Fibroblast of pulmonary artery (primary cell): Measurements from ENCODE around the gene ABCF2.

Source experiments
- DNase-seq: peaks from one replicate; pipeline ENCODE4 v3.0.0-alpha.2; 2010; ENCODE audit warnings: low read depth
- H3K4me3 ChIP-seq: replicated peaks from 2 replicates; pipeline ENCODE4 v1.5.1; 2011; ENCODE audit warnings: low read depth, mild to moderate bottlenecking, control low read depth, low read length, moderate library complexity
- TF ChIP-seq, protein P1 (sequence below): IDR thresholded peaks from 2 replicates; pipeline ENCODE4 v1.5.1; 2011; ENCODE audit warnings: mild to moderate bottlenecking, control low read depth, low read length, inconsistent platforms; ENCODE audit errors: missing control alignments

The ABCF2 gene

DNA sequence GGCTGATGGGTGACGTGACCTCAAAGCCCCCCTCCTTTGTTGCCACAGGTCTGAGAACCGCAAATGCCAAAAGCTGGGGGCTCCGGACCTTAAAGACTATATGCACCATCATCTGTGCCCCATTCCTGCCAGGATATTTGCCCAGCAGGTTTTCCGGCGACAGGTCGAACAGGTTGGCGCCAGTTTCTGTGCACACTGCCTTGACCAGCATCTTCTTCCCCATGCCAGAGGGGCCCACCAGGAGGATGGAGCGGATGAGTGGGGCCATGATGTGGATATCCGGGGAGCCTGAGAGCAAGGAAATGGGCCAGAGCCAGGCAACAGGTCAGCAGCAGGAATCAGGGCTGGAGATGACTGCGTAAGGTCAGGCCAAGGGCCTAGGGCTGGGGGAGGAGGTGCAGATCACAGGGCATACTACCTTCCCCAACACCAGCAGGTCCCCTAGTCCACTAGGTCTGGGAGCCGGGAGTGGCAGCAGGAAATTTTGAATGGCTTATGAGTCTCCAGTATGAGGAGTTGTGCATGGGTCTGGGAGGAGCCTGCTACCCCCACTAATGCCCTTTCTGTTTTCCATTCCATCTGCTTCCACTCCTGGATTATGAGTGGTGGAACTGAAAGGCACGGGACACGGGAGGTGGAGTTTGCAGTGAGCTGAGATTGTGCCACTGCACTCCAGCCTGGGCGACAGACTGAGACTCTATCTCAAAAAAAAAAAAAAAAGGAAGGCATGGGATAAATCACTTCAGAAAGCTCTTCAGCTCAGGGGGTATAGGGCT is 33.6 kb downstream of the ABCF2 start:
- TF ChIP-seq, protein P1, sequence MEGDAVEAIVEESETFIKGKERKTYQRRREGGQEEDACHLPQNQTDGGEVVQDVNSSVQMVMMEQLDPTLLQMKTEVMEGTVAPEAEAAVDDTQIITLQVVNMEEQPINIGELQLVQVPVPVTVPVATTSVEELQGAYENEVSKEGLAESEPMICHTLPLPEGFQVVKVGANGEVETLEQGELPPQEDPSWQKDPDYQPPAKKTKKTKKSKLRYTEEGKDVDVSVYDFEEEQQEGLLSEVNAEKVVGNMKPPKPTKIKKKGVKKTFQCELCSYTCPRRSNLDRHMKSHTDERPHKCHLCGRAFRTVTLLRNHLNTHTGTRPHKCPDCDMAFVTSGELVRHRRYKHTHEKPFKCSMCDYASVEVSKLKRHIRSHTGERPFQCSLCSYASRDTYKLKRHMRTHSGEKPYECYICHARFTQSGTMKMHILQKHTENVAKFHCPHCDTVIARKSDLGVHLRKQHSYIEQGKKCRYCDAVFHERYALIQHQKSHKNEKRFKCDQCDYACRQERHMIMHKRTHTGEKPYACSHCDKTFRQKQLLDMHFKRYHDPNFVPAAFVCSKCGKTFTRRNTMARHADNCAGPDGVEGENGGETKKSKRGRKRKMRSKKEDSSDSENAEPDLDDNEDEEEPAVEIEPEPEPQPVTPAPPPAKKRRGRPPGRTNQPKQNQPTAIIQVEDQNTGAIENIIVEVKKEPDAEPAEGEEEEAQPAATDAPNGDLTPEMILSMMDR = no peak
- H3K4me3 ChIP-seq = no peak overlapping the region
- no peak for DNase-seq

DNA sequence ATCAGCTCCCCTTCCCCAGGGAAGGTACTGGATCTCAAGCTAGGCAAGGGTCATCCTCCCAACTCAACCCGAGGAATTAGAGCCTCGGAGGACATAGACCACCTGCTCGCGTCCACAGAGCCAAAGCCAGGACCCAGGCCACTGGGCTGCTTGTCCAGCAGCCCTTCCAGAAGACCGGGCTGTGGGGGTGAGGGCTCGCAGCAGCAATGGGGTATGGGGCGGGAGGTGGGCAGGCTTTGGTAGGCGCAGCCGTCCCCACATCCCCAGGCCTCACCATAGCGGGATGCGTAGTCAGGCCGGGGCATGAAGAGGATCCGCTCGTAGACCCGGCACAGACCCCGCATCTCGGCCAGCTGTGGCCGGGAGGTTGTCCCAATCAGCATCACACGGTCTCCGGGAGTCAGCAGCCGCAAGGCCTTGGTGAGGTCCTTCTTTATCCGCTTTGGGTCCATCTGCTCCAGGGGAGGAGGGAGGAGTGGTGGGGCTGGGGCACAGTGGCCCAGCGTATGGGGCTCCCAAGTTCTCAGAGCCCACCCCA is 34.9 kb downstream of the ABCF2 start:
- DNase-seq = no peak
- H3K4me3 ChIP-seq = no peak overlapping the region
- TF ChIP-seq, protein P1 = no peak

DNA sequence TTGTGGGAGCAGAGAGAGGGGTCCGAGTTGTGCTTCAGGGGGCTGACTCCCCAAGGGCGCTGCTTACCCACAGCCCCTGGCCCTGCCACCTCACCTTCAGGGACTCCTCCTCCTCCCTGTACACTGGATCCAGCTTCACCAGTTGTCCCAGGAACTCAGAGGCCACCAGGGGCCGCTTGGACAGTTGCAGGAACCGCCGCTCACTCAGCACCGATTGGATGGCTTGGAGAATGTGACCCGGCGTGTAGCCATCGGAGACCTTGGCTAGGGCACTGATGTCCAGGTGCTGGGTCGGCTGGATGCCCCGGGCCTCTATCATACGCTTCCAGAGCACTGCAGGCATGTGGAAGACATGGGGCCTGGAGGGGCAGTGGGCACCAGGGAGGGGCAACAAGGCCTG is 35.5 kb downstream of the ABCF2 start:
- no peak overlapping the region for H3K4me3 ChIP-seq
- DNase-seq = no peak
- TF ChIP-seq, protein P1 = no peak

DNA sequence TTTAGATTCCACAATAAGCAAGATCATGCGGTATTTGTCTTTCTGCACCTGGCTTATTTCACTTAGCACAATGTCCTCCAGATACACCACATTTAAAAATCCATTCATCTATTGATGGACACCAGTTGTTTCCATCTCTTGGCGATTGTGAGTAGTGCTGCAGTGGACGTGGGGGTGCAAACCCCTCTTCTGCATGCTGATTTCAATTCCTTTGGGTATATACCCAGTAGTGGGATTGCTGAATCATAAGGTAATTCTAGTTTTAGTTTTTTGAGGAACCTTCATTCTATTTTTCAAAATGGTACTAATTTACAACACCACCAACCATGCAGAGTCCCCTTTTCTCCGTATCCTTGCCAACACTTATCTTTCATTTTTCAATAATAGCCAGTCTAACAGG is 38.0 kb downstream of the ABCF2 start:
- no peak for DNase-seq
- TF ChIP-seq, protein P1 = no peak

DNA sequence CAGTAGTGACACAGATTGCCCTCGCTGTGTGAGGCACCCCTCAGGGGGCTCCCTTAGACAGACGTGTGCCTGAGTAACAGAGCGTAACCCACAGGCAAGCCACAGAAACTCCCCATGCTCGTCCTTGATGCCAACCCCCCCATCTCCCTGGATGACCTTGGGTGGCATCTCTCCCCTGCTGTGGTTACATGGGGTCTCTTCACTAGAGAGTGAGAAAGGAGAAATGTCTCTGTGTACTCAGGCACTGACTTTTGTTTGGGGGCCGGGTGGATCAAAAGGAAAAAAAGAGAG is 38.8 kb downstream of the ABCF2 start:
- TF ChIP-seq, protein P1 = no peak
- no peak overlapping the region for H3K4me3 ChIP-seq
- no peak for DNase-seq

More for the DNA sequence above, 38.0 kb downstream of the ABCF2 start:
- H3K4me3 ChIP-seq = no peak overlapping the region

DNA sequence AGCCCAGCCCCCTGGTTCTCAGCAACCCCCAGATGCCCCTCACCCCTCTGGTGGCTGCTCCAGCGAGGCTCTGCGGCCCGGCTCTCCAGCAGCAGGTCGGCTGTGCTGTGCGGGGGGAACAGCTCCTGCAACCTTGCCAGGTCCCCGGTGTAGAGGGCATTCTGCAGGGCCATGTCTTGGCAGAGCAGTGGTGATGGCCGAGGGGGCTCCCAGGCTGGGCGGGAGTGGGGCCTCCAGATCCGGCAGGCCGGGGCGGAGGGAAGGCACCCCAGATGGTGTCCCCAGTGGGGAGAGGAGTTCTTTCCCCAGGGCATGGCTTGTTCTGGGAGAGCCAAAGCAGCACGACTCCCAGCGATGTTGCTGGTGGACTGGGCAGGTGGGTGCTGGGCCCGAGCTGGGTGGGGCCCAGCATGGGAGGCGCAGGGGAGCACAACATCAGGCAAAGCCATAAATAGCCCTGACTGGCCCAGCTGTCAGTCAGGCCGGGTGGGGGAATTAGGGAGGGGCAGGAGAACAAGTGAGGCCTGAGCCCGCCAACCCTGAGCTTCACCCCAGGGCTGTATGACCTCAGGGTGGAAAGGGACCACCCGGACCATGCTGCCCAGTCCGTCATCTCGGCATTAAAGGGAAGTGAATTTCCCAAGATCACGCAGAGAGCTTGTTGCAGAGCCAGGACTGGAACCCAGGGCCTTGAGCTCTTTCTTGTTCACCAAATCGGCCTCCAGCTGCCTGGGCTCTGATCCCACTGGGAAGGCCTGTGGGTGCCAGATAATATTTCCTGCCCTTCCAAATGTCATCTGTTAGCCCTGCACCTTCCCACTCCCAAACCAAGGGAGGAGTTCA is 39.4 kb downstream of the ABCF2 start:
- TF ChIP-seq, protein P1 = no peak
- DNase-seq = no peak

More for the DNA sequence above, 39.4 kb downstream of the ABCF2 start:
- H3K4me3 ChIP-seq = no peak overlapping the region
